Measurements from ENCODE around the gene CLN6.
"Not testable (repeated sequence)": the region's sequence is repeated elsewhere in the genome, so short reads cannot be mapped to it uniquely, and the experiment has no call there.

The CLN6 gene

DNA sequence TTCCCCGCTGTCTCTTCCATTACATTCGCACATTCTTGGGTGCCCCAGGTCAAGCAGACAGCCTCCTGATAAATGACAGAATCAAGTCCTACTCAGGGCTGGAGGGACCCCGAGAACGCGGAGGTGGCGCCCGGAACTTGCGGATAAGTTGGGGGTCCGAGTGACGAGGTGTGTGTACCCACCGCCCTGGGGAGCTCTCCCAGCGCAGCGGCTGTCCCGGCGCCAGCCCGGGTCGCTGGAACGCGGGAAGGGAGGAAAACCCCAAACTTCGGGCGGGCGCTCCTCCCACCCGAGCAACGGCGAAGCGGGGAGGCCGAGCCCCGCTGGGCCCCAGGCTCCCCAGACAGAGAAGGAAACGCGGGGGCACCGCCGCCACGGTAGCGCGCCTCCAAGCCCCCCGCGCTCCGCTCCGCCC is 550 bp downstream of the CLN6 start:
- H3K18ac ChIP-seq (ENCODE audit: low read length): peak overlapping the region; percentile 92
- peak overlapping the region; percentile 89 for H4K91ac ChIP-seq (ENCODE audit: low read depth, low read length)
- H3K36me3 ChIP-seq (ENCODE audit: control insufficient read depth in 1 of 2, insufficient read depth in 2 of 2, low read length in 2 of 2): no peaks in the 10 kb centered on the region
- no peaks in the 10 kb centered on the region for H3K9me3 ChIP-seq (ENCODE audit: insufficient read depth, low read depth, low read length)
- H3K4me2 ChIP-seq (ENCODE audit: low read length): peak overlapping the region; percentile 87
- peak overlapping the region; percentile 79 for H3K27ac ChIP-seq (ENCODE audit: low read depth, low read length)
- no peak for DNase-seq
- WGBS (ENCODE audit: extremely low coverage, insufficient coverage, insufficient read length): no CpG with 5 or more reads among the region's 39 CpGs
- peak overlapping the region; percentile 91 for H2BK5ac ChIP-seq (ENCODE audit: low read depth, low read length, poor library complexity)
- peak overlapping the region; percentile 97 for H3K4me3 ChIP-seq (ENCODE audit: low read depth, low read length)
- H2BK12ac ChIP-seq (ENCODE audit: low read length): no peak overlapping the region
- peaks cover 7% of the 10 kb centered on the region for H3K79me1 ChIP-seq (ENCODE audit: low read length)
- H3K9ac ChIP-seq (ENCODE audit: low read length): peak overlapping the region; percentile 71
- H2AFZ ChIP-seq (ENCODE audit: insufficient read depth, low read length, poor library complexity): peak overlapping the region; percentile 57
- peak overlapping the region; percentile 84 for H3K4ac ChIP-seq (ENCODE audit: low read depth, low read length)
- peaks cover 13% of the 10 kb centered on the region for H3K79me2 ChIP-seq (ENCODE audit: control insufficient read depth, insufficient read depth, low read length, poor library complexity)
- peak overlapping the region; percentile 92 for H3K14ac ChIP-seq (ENCODE audit: low read length)
- peak overlapping the region; percentile 54 for H4K12ac ChIP-seq (ENCODE audit: low read depth, low read length)
- no peaks in the 10 kb centered on the region for H3K27me3 ChIP-seq (ENCODE audit: insufficient read depth, low read length)
- H4K8ac ChIP-seq (ENCODE audit: low read depth, low read length): peak overlapping the region; percentile 92
- peak overlapping the region; percentile 90 for H2BK120ac ChIP-seq (ENCODE audit: insufficient read depth, low read length, poor library complexity)
- no peak overlapping the region for H2AK5ac ChIP-seq (ENCODE audit: low read length)
- H3K23ac ChIP-seq (ENCODE audit: low read length): no peak overlapping the region
- H3K4me1 ChIP-seq (ENCODE audit: control insufficient read depth in 1 of 2, insufficient read depth in 2 of 2, low read length in 2 of 2): peaks cover 5 to 11% of the 10 kb centered on the region in 2 experiments

DNA sequence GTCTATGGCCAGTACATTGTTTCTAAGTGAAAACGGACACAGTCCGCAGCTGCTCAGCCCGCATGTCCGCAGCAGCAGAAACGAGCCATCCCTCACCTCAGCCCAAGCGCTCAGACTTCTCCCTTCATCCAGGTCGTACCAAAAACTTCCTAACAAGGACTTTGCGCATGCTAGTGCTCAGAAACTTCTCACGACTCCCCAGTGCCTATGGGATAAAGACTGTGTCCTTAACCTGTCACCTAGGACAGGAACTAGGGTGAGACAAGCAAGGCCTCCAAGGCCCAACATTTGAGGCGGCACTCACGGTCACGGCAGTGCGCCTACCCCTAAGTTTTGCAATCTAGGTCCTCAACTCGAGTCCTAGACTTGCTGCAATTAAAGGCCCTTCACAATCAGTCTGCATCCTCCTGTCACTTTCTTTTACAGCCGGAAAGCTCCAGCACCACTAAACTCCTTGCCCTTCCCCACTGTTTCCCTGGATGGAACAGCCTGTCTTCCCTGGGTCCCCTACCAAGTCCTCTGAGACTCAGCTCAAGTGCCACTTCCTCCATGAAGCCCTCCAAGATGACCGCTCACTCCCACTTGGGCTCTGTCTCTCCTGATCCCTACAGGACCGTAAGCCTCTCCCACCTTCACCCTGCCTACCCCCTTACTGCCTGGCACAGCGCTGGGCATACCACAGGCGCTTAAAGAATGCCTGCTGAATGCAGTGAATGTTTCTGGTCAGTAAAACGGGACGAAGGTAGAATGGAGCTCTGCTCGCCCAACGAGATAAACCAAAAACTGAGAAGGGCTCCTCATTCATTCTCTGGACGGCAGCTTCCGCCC is 1.2 kb downstream of the CLN6 start:
- H3K4me2 ChIP-seq (ENCODE audit: low read length): peak overlapping the region; percentile 87
- no peak overlapping the region for H3K23ac ChIP-seq (ENCODE audit: low read length)

DNA sequence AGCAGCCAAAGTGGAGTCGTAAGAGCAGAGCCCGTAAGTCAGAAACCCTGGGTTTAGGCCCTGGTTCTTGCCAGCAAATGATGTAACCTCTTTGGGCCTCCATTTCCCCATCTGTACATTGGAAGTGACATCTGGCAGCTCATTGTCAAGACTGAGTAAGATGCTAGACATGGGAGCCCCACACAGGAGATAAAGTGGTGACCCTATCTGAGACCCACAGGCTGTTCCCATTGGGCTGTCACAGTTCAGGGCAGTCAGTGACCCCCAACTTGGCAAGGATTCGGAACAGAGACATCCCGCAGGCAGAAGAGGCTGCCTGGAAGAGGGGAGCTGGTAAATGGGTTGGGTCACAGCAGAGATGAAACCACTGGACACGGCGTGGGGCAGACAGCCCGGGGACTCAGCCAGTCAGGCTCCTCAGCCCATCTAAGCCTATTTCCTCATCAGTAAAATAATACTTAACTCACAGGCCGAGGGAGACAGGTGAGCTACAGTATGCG is 1.8 kb downstream of the CLN6 start:
- no peaks in the 10 kb centered on the region for H3K27me3 ChIP-seq (ENCODE audit: insufficient read depth, low read length)
- WGBS (ENCODE audit: extremely low coverage, insufficient coverage, insufficient read length): no CpG with 5 or more reads among the region's 9 CpGs

More for the DNA sequence above, 1.2 kb downstream of the CLN6 start:
- Histone ChIP-seq H3K14ac (ENCODE audit: low read length) (no peak overlapping the region), H3K9ac (ENCODE audit: low read length) (peak overlapping the region; percentile 71), H3K36me3 (ENCODE audit: control insufficient read depth in 1 of 2, insufficient read depth in 2 of 2, low read length in 2 of 2) (no peaks in the 10 kb centered on the region), H3K18ac (ENCODE audit: low read length) (peak overlapping the region; percentile 92), H3K79me2 (ENCODE audit: control insufficient read depth, insufficient read depth, low read length, poor library complexity) (peaks cover 13% of the 10 kb centered on the region), H3K9me3 (ENCODE audit: insufficient read depth, low read depth, low read length) (no peaks in the 10 kb centered on the region), H2AFZ (ENCODE audit: insufficient read depth, low read length, poor library complexity) (no peak overlapping the region), H3K4ac (ENCODE audit: low read depth, low read length) (peak overlapping the region; percentile 84), H3K79me1 (ENCODE audit: low read length) (peaks cover 7% of the 10 kb centered on the region), H2BK12ac (ENCODE audit: low read length) (no peak overlapping the region), H2AK5ac (ENCODE audit: low read length) (no peak overlapping the region), H3K27me3 (ENCODE audit: insufficient read depth, low read length) (no peaks in the 10 kb centered on the region), H4K12ac (ENCODE audit: low read depth, low read length) (peak overlapping the region; percentile 54), H2BK120ac (ENCODE audit: insufficient read depth, low read length, poor library complexity) (no peak overlapping the region), H4K8ac (ENCODE audit: low read depth, low read length) (no peak overlapping the region), H3K4me3 (ENCODE audit: low read depth, low read length) (peak overlapping the region; percentile 97), H3K27ac (ENCODE audit: low read depth, low read length) (no peak overlapping the region), H3K4me1 (ENCODE audit: control insufficient read depth in 1 of 2, insufficient read depth in 2 of 2, low read length in 2 of 2) (peaks cover 5 to 11% of the 10 kb centered on the region in 2 experiments), H4K91ac (ENCODE audit: low read depth, low read length) (peak overlapping the region; percentile 89), H2BK5ac (ENCODE audit: low read depth, low read length, poor library complexity) (no peak overlapping the region)
- peak; percentile 43 to 68 for DNase-seq
- no CpG with 5 or more reads among the region's 25 CpGs for WGBS (ENCODE audit: extremely low coverage, insufficient coverage, insufficient read length)

DNA sequence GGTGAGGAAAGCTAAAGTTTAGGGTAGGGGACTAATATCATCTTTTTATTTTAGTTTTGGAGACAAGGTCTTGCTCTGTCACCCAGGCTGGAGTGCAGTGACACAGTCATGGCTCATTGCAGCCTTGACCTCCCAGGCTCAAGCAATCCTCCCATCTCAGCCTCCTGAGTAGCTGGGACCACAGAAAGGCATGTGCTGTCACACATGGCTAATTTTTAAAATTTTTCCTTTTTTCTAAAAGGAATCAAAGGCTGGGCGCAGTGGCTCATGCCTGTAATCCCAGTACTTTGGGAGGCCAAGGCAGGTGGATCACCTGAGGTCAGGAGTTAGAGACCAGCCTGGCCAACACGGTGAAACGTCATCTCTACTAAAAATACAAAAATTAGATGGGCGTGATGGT is 4.1 kb downstream of the CLN6 start:
- not testable (repeated sequence) for H3K36me3 ChIP-seq (ENCODE audit: control insufficient read depth in 1 of 2, insufficient read depth in 2 of 2, low read length in 2 of 2); H4K8ac ChIP-seq (ENCODE audit: low read depth, low read length); H3K4ac ChIP-seq (ENCODE audit: low read depth, low read length); H2AK5ac ChIP-seq (ENCODE audit: low read length); H2AFZ ChIP-seq (ENCODE audit: insufficient read depth, low read length, poor library complexity); H3K4me3 ChIP-seq (ENCODE audit: low read depth, low read length); H4K91ac ChIP-seq (ENCODE audit: low read depth, low read length); H3K9me3 ChIP-seq (ENCODE audit: insufficient read depth, low read depth, low read length); H3K27me3 ChIP-seq (ENCODE audit: insufficient read depth, low read length); H2BK120ac ChIP-seq (ENCODE audit: insufficient read depth, low read length, poor library complexity); DNase-seq; H4K12ac ChIP-seq (ENCODE audit: low read depth, low read length); H3K14ac ChIP-seq (ENCODE audit: low read length); H2BK12ac ChIP-seq (ENCODE audit: low read length); H3K27ac ChIP-seq (ENCODE audit: low read depth, low read length); H3K79me1 ChIP-seq (ENCODE audit: low read length); H3K23ac ChIP-seq (ENCODE audit: low read length); H3K4me2 ChIP-seq (ENCODE audit: low read length); H2BK5ac ChIP-seq (ENCODE audit: low read depth, low read length, poor library complexity); H3K18ac ChIP-seq (ENCODE audit: low read length); H3K9ac ChIP-seq (ENCODE audit: low read length)
- Histone ChIP-seq H3K4me1 (ENCODE audit: control insufficient read depth in 1 of 2, insufficient read depth in 2 of 2, low read length in 2 of 2) (peaks cover 5 to 11% of the 10 kb centered on the region in 2 experiments), H3K79me2 (ENCODE audit: control insufficient read depth, insufficient read depth, low read length, poor library complexity) (peaks cover 13% of the 10 kb centered on the region)
- no CpG with 5 or more reads among the region's 4 CpGs for WGBS (ENCODE audit: extremely low coverage, insufficient coverage, insufficient read length)

More for the DNA sequence above, 1.8 kb downstream of the CLN6 start:
- H2BK12ac ChIP-seq (ENCODE audit: low read length): no peak overlapping the region
- H4K8ac ChIP-seq (ENCODE audit: low read depth, low read length): no peak overlapping the region
- no peaks in the 10 kb centered on the region for H3K36me3 ChIP-seq (ENCODE audit: control insufficient read depth in 1 of 2, insufficient read depth in 2 of 2, low read length in 2 of 2)
- no peak overlapping the region for H3K27ac ChIP-seq (ENCODE audit: low read depth, low read length)
- no peak overlapping the region for H4K12ac ChIP-seq (ENCODE audit: low read depth, low read length)
- no peak overlapping the region for H2AFZ ChIP-seq (ENCODE audit: insufficient read depth, low read length, poor library complexity)
- peak overlapping the region; percentile 87 for H3K4me2 ChIP-seq (ENCODE audit: low read length)
- no peak overlapping the region for H3K4me3 ChIP-seq (ENCODE audit: low read depth, low read length)
- no peak overlapping the region for H2BK120ac ChIP-seq (ENCODE audit: insufficient read depth, low read length, poor library complexity)
- H3K79me1 ChIP-seq (ENCODE audit: low read length): peaks cover 7% of the 10 kb centered on the region
- no peak overlapping the region for H4K91ac ChIP-seq (ENCODE audit: low read depth, low read length)
- H2BK5ac ChIP-seq (ENCODE audit: low read depth, low read length, poor library complexity): no peak overlapping the region
- no peak overlapping the region for H3K23ac ChIP-seq (ENCODE audit: low read length)
- no peak for DNase-seq
- no peak overlapping the region for H3K4ac ChIP-seq (ENCODE audit: low read depth, low read length)
- peaks cover 2% of the 10 kb centered on the region for H3K9me3 ChIP-seq (ENCODE audit: insufficient read depth, low read depth, low read length)
- peaks cover 5 to 11% of the 10 kb centered on the region in 2 experiments for H3K4me1 ChIP-seq (ENCODE audit: control insufficient read depth in 1 of 2, insufficient read depth in 2 of 2, low read length in 2 of 2)
- no peak overlapping the region for H3K14ac ChIP-seq (ENCODE audit: low read length)
- H3K18ac ChIP-seq (ENCODE audit: low read length): no peak overlapping the region
- no peak overlapping the region for H3K9ac ChIP-seq (ENCODE audit: low read length)
- no peak overlapping the region for H2AK5ac ChIP-seq (ENCODE audit: low read length)
- peaks cover 13% of the 10 kb centered on the region for H3K79me2 ChIP-seq (ENCODE audit: control insufficient read depth, insufficient read depth, low read length, poor library complexity)
